B cell (primary cell): ENCODE results near the gene HCN2. TPM values are rescaled to one million over a fixed set of nuclear protein-coding genes. Genes with fewer than 3 reads are reported as not detected.
A peak's percentile ranks its signal among the peaks of the same experiment; 100 is the strongest.
"Not testable (repeated sequence)": the region's sequence is repeated elsewhere in the genome, so short reads cannot be mapped to it uniquely, and the experiment has no call there.

Source experiments
- ATAC-seq: fragments of 200-7000 bp; cut with Tn5 transposase; one replicate; pipeline ENCODE4 v1.10.0; 2021; ENCODE audit warnings: low read depth, mild to moderate bottlenecking, moderate number of reproducible peaks, moderate library complexity
- CTCF ChIA-PET: fragments of 350-600 bp; sonication (Branson Sonifier 250); formaldehyde crosslinking; loops from one replicate; lab custom pipeline; 2021; ENCODE audit warnings: antibody characterized with exemption, inconsistent platforms; lab: Charles Lee
- POLR2A ChIA-PET: fragments of 350-600 bp; sonication (Branson Sonifier 250); formaldehyde crosslinking; loops from one replicate; lab custom pipeline; 2021; ENCODE audit warnings: antibody characterized with exemption; lab: Charles Lee
- DNase-seq: peaks from one replicate; pipeline ENCODE4 v3.0.0; 2013
- H2AFZ ChIP-seq: 2 replicates; pipeline ENCODE4 v1.6.1; 2012; ENCODE audit warnings: mild to moderate bottlenecking, low read depth, low read length; ENCODE audit not compliant: insufficient read depth, poor library complexity, severe bottlenecking
- H3K27ac ChIP-seq, 2 donors: 1 replicate in 1 of 2; 2 replicates in 1 of 2; pipeline ENCODE4 v1.5.1; 2012 to 2013; ENCODE audit warnings: low read length in 2 of 2, mild to moderate bottlenecking in 2 of 2, moderate library complexity in 1 of 2
- H3K27me3 ChIP-seq, 4 experiments: fragments of 200-600 bp in 1 of 4; sonication (generic) in 1 of 4; replicated peaks in 1 of 4; 1 replicate in 2 of 4; 2 replicates in 2 of 4; pipeline versions ENCODE4 v1.6.1 to v1.7.0; 2013 to 2016; ENCODE audit warnings: low read length in 3 of 4, mild to moderate bottlenecking in 2 of 4, mixed read lengths in 1 of 4, moderate library complexity in 1 of 4; ENCODE audit not compliant: insufficient read depth in 4 of 4, control insufficient read depth in 3 of 4; ENCODE audit errors: control extremely low read depth in 1 of 4
- H3K36me3 ChIP-seq, 2 experiments: replicated peaks in 1 of 2; 1 replicate in 1 of 2; 2 replicates in 1 of 2; pipeline versions ENCODE4 v1.6.1 to v1.7.1; 2013; ENCODE audit warnings: low read length in 1 of 2; ENCODE audit not compliant: insufficient read depth in 2 of 2, control insufficient read depth in 1 of 2; ENCODE audit errors: control extremely low read depth in 1 of 2, extremely low read depth in 1 of 2
- H3K4me1 ChIP-seq, 2 donors: fragments of 200-600 bp in 1 of 2; sonication (generic) in 1 of 2; 1 replicate in 1 of 2; 2 replicates in 1 of 2; pipeline versions ENCODE4 v1.5.1 to v1.6.1; 2013 to 2017; ENCODE audit warnings: low read length in 2 of 2; ENCODE audit not compliant: control insufficient read depth in 2 of 2, insufficient read depth in 2 of 2
- H3K4me2 ChIP-seq: replicated peaks from 2 replicates; pipeline ENCODE3; 2012; ENCODE audit warnings: mild to moderate bottlenecking, low read depth, low read length; ENCODE audit not compliant: poor library complexity, severe bottlenecking
- H3K4me3 ChIP-seq, 5 experiments: fragments of 200-600 bp in 1 of 5; sonication (generic) in 1 of 5; 1 replicate in 3 of 5; 2 replicates in 2 of 5; pipeline versions ENCODE4 v1.5.1 to v1.7.0; 2011 to 2016; ENCODE audit warnings: low read length in 4 of 5, mild to moderate bottlenecking in 4 of 5, low read depth in 2 of 5, control low read depth in 1 of 5, moderate library complexity in 1 of 5; ENCODE audit not compliant: insufficient read depth in 1 of 5; ENCODE audit errors: control extremely low read depth in 1 of 5, extremely low read depth in 1 of 5
- H3K79me2 ChIP-seq: fragments of 200-600 bp; sonication (generic); one replicate; pipeline ENCODE4 v1.6.0; 2016; ENCODE audit warnings: low read length; ENCODE audit not compliant: control insufficient read depth, insufficient read depth
- H3K9ac ChIP-seq: fragments of 200-600 bp; sonication (generic); 2 replicates; pipeline ENCODE4 v1.6.1; 2017; ENCODE audit warnings: mild to moderate bottlenecking, low read length, moderate library complexity
- H3K9me3 ChIP-seq, 3 donors: one replicate each; pipeline versions ENCODE4 v1.6.1 to v1.7.1; 2013; ENCODE audit warnings: low read length in 2 of 3; ENCODE audit not compliant: control insufficient read depth in 2 of 3, insufficient read depth in 1 of 3; ENCODE audit errors: control extremely low read depth in 1 of 3
- H4K20me1 ChIP-seq: 2 replicates; pipeline ENCODE4 v1.6.0; 2012; ENCODE audit warnings: mild to moderate bottlenecking, low read length; ENCODE audit not compliant: insufficient read depth, control insufficient read depth, poor library complexity, severe bottlenecking
- H3K27ac Mint-ChIP-seq: one replicate; pipeline ENCODE4 v1.8.0; 2021; ENCODE audit warnings: mixed read lengths
- H3K27me3 Mint-ChIP-seq: one replicate; pipeline ENCODE4 v1.8.0; 2021; ENCODE audit warnings: mixed read lengths
- H3K4me1 Mint-ChIP-seq: one replicate; pipeline ENCODE4 v1.8.0; 2021; ENCODE audit warnings: mixed read lengths
- H3K4me3 Mint-ChIP-seq: one replicate; pipeline ENCODE4 v1.8.0; 2021; ENCODE audit warnings: mixed read lengths
- H3K9me3 Mint-ChIP-seq: one replicate; pipeline ENCODE4 v1.8.0; 2022; ENCODE audit warnings: mixed read lengths; ENCODE audit not compliant: insufficient read depth
- EZH2 ChIP-seq: IDR thresholded peaks from 2 replicates; pipeline ENCODE4 v1.6.1; 2012; ENCODE audit warnings: borderline replicate concordance, low read depth, mild to moderate bottlenecking, moderate library complexity, low read length; ENCODE audit not compliant: insufficient read depth, poor library complexity, severe bottlenecking
- WGBS: methylation state at CpG from one replicate; pipeline ENCODE4 v1.1.5; 2013; ENCODE audit warnings: missing lambda C conversion rate; ENCODE audit not compliant: insufficient coverage; 5-methylcytosine and 5-hydroxymethylcytosine counted together
- intact Hi-C: fragments of 100-400 bp; cut with micrococcal nuclease; formaldehyde crosslinking; loops from one replicate; pipeline ENCODE4 v1.10.0; 2022
- polyA plus RNA-seq: library from polyadenylated mRNA; depleted of rRNA; stranded (reverse); fragments of >200 nt; gene quantifications from 2 replicates; pipeline ENCODE4 v1.2.3, GENCODE V29; 2012
- total RNA-seq, 2 donors: library from RNA; stranded (reverse); fragments of 120-200 nt in 1 of 2; gene quantifications; 1 replicate in 1 of 2; 2 replicates in 1 of 2; pipeline versions ENCODE4 v1.2.3 to v1.2.4, GENCODE V29; 2013 to 2022
- TF ChIP-seq, protein P1 (sequence below): fragments of 200-600 bp; IDR thresholded peaks from one replicate; pipeline ENCODE4 v1.8.0; 2022; ENCODE audit warnings: antibody characterized with exemption, mild to moderate bottlenecking

Gene HCN2
- total and polyA plus RNA-seq, 2 donors (not counting 1 experiment from before 2014, with no cell fraction given): 0.27 to 0.57 TPM

DNA sequence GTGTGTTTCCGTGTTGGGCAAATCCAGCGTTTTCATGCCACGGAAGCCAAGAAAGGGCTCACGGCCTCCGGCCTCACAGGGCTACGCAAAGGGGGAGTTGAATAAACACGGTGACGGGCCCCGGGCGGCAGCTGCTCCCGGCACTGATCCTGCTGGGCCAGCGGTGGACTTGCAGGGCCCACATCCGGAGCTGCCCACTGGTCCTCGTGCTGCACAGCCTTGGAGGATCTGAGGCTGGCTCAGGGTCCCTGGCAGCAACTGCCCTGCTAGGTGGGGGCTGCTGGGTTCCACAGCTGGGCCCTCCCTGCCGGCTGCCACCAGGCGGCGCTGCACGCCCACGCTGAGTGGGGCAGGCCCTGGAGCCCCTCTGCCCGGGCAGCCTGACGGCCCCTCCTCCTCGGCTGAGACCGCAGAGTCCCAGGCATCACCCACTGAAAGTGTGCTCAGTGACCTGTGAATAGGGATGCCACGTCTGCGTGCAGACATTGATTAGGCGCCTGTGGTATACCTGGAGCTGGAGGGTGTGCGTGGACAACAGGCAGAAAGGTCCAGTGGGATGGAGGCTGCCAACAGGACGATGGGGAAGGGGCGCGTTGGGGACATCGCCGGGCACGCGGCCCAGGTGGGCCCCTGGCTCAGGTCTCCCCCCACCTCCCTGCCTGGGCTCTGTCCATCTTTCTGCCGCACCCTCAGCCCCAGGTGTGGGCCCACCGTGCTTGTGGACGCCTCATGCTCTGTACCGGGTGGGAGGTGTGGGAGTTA is 5.3 kb upstream of the HCN2 start:
- 43% methylated on average over 37 of the region's 38 CpGs for WGBS
- Mint-ChIP-seq H3K27ac (no peak overlapping the region), H3K4me1 (peaks cover 9% of the 10 kb centered on the region), H3K9me3 (no peaks in the 10 kb centered on the region), H3K4me3 (no peak overlapping the region), H3K27me3 (peaks cover 12% of the 10 kb centered on the region)
- ChIA-PET POLR2A (interaction anchor here (0.7 kb wide), 1 partner anchor 52 kb away, joined by 3 read pairs; no protein-coding TSS in a partner anchor), CTCF (interaction anchor here (0.6 to 4.2 kb wide), 12 partner anchors 9 to 787 kb away, joined by 3 to 39 read pairs (median 4); no protein-coding TSS in a partner anchor)
- Histone ChIP-seq H3K79me2 (peaks cover 8% of the 10 kb centered on the region), H4K20me1 (peaks cover 41% of the 10 kb centered on the region), H3K36me3 (peaks cover 0 to 29% of the 10 kb centered on the region in 2 experiments), H3K27me3 (peaks cover 0 to 37% (median 13%) of the 10 kb centered on the region in 4 experiments), H3K4me2 (no peak overlapping the region), H2AFZ (no peak overlapping the region), H3K9me3 (peaks cover 0 to 5% (median 0%) of the 10 kb centered on the region in 3 donors), H3K4me3 (no peak overlapping the region), H3K4me1 (peaks cover 14 to 17% of the 10 kb centered on the region in 2 donors), H3K9ac (no peak overlapping the region), H3K27ac (no peak overlapping the region)
- TF ChIP-seq, protein P1, sequence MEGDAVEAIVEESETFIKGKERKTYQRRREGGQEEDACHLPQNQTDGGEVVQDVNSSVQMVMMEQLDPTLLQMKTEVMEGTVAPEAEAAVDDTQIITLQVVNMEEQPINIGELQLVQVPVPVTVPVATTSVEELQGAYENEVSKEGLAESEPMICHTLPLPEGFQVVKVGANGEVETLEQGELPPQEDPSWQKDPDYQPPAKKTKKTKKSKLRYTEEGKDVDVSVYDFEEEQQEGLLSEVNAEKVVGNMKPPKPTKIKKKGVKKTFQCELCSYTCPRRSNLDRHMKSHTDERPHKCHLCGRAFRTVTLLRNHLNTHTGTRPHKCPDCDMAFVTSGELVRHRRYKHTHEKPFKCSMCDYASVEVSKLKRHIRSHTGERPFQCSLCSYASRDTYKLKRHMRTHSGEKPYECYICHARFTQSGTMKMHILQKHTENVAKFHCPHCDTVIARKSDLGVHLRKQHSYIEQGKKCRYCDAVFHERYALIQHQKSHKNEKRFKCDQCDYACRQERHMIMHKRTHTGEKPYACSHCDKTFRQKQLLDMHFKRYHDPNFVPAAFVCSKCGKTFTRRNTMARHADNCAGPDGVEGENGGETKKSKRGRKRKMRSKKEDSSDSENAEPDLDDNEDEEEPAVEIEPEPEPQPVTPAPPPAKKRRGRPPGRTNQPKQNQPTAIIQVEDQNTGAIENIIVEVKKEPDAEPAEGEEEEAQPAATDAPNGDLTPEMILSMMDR: peak; percentile 88
- no peak for TF ChIP-seq EZH2
- ATAC-seq (peak; percentile 76), DNase-seq (peak; percentile 77)
- intact Hi-C loops: loop anchor here (1.0 kb wide), 1 partner anchor 150 kb away; no protein-coding TSS in a partner anchor

DNA sequence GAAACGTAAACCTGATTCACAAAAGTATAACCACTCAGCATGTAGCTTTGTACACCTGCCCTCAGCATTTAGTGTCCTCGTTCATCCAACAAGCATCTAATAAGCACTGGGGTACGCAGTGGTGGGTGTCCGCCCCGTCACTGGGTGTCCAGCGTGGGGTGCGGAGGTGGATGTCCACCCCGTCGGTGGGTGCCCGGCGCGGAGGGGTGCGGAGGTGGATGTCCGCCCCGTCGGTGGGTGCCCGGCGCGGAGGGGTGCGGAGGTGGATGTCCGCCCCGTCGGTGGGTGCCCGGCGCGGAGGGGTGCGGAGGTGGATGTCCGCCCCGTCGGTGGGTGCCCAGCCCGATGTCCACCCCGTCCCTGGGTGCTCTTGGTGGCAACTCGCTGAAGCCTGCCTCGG is 4.5 kb upstream of the HCN2 start:
- H3K27me3 Mint-ChIP-seq: peaks cover 12% of the 10 kb centered on the region
- H2AFZ ChIP-seq, intact Hi-C loops, H3K4me3 ChIP-seq, DNase-seq, H3K27ac Mint-ChIP-seq, H3K9me3 ChIP-seq, H3K9ac ChIP-seq, H3K9me3 Mint-ChIP-seq, H3K79me2 ChIP-seq, H3K27ac ChIP-seq, H3K4me3 Mint-ChIP-seq, H3K4me1 Mint-ChIP-seq, ATAC-seq, H3K4me2 ChIP-seq: not testable (repeated sequence)
- ChIA-PET CTCF (interaction anchor here (1.0 to 4.2 kb wide), 5 partner anchors 10 to 153 kb away, joined by 3 to 39 read pairs (median 5); no protein-coding TSS in a partner anchor), POLR2A (interaction anchor here (0.7 kb wide), 1 partner anchor 53 kb away, joined by 3 read pairs; no protein-coding TSS in a partner anchor)
- Histone ChIP-seq H3K36me3 (peaks cover 0 to 24% of the 10 kb centered on the region in 2 experiments), H4K20me1 (peaks cover 33% of the 10 kb centered on the region), H3K4me1 (peaks cover 14 to 17% of the 10 kb centered on the region in 2 donors), H3K27me3 (peaks cover 0 to 37% (median 13%) of the 10 kb centered on the region in 4 experiments)
- WGBS: 87% methylated on average over 10 of the region's 34 CpGs
